ENCODE data around the gene EEF1AKMT4. TPM values are rescaled to one million over a fixed set of nuclear protein-coding genes. Genes with fewer than 3 reads are reported as not detected.

EEF1AKMT4 gene
- total and polyA plus RNA-seq, 3 experiments from 2014 or later = 5.3 to 14.5 (median 13.2) TPM

- H3K9me3 ChIP-seq (ENCODE audit: low read length) = no peaks in the 10 kb centered on the region
- Mint-ChIP-seq H3K4me1 (no peaks in the 10 kb centered on the region), H3K4me3 (no peak overlapping the region), H3K36me3 (peaks cover 1 to 10% (median 2%) of the 10 kb centered on the region in 3 donors), H3K9me3 (no peaks in the 10 kb centered on the region), H3K27me3 (peaks cover 6 to 18% of the 10 kb centered on the region in 2 donors), H3K27ac (no peak overlapping the region)
- no peak overlapping the region for H3K27ac ChIP-seq (ENCODE audit: low read depth, low read length)
- no peaks in the 10 kb centered on the region for H3K4me1 ChIP-seq (ENCODE audit: insufficient read depth, low read length)
- H3K27me3 ChIP-seq (ENCODE audit: insufficient read depth, low read length, poor library complexity, severe bottlenecking) = peaks cover 2% of the 10 kb centered on the region
- H3K36me3 ChIP-seq (ENCODE audit: insufficient read depth, low read length) = peaks cover 2% of the 10 kb centered on the region
- CTCF ChIA-PET = interaction anchor here (1.2 to 5.2 kb wide), 3 partner anchors 9 to 12 kb away, joined by 3 to 27 read pairs (median 9); partner anchors contain the start of gene EEF1AKMT4
- H3K4me3 ChIP-seq (ENCODE audit: low read length) = no peak overlapping the region
- no peak for DNase-seq
- POLR2A ChIA-PET = no interaction called here
These were observed 11.7 kb upstream of the EEF1AKMT4 start for GRCh38 chr3:184237807-184238206.

- CTCF ChIA-PET = interaction anchor here (1.2 to 5.2 kb wide), 3 partner anchors 9 to 12 kb away, joined by 3 to 27 read pairs (median 9); partner anchors contain the start of gene EEF1AKMT4
- peaks cover 4 to 15% (median 6%) of the 10 kb centered on the region in 3 donors for H3K36me3 Mint-ChIP-seq
- Histone ChIP-seq H3K27ac (ENCODE audit: low read depth, low read length) (no peak overlapping the region), H3K4me3 (ENCODE audit: low read length) (no peak overlapping the region), H3K4me1 (ENCODE audit: insufficient read depth, low read length) (no peaks in the 10 kb centered on the region), H3K9me3 (ENCODE audit: low read length) (no peaks in the 10 kb centered on the region), H3K27me3 (ENCODE audit: insufficient read depth, low read length, poor library complexity, severe bottlenecking) (no peaks in the 10 kb centered on the region), H3K36me3 (ENCODE audit: insufficient read depth, low read length) (peaks cover 4% of the 10 kb centered on the region)
- H3K27me3 Mint-ChIP-seq = peaks cover 4 to 15% of the 10 kb centered on the region in 2 donors
- no peak overlapping the region for H3K27ac Mint-ChIP-seq
- no peaks in the 10 kb centered on the region for H3K9me3 Mint-ChIP-seq
- no peak overlapping the region for H3K4me3 Mint-ChIP-seq
- no peaks in the 10 kb centered on the region for H3K4me1 Mint-ChIP-seq
- no peak for DNase-seq
- POLR2A ChIA-PET = no interaction called here
These were observed 11.1 kb upstream of the EEF1AKMT4 start for GRCh38 chr3:184238246-184238818.

- ChIA-PET CTCF (interaction anchor here (1.3 to 5.2 kb wide), 2 partner anchors 12 to 59 kb away, joined by 3 to 27 read pairs; no protein-coding TSS in a partner anchor), POLR2A (no interaction called here)
- H3K27me3 ChIP-seq (ENCODE audit: insufficient read depth, low read length, poor library complexity, severe bottlenecking) = no peaks in the 10 kb centered on the region
- no peaks in the 10 kb centered on the region for H3K9me3 Mint-ChIP-seq
- no peak overlapping the region for H3K27ac ChIP-seq (ENCODE audit: low read depth, low read length)
- H3K9me3 ChIP-seq (ENCODE audit: low read length) = no peaks in the 10 kb centered on the region
- H3K4me1 ChIP-seq (ENCODE audit: insufficient read depth, low read length) = no peaks in the 10 kb centered on the region
- H3K36me3 Mint-ChIP-seq = peaks cover 4 to 24% (median 6%) of the 10 kb centered on the region in 3 donors
- H3K4me3 ChIP-seq (ENCODE audit: low read length) = no peak overlapping the region
- H3K27ac Mint-ChIP-seq = no peak overlapping the region
- H3K4me1 Mint-ChIP-seq = no peaks in the 10 kb centered on the region
- no peak for DNase-seq
- H3K4me3 Mint-ChIP-seq = peak overlapping the region in 1 of 7 donors; percentile 15
- peaks cover 4% of the 10 kb centered on the region for H3K36me3 ChIP-seq (ENCODE audit: insufficient read depth, low read length)
- H3K27me3 Mint-ChIP-seq = peaks cover 2 to 10% of the 10 kb centered on the region in 2 donors
These were observed 10.3 kb upstream of the EEF1AKMT4 start for GRCh38 chr3:184239221-184239620.

GRCh38 chr3:184239708-184240107 lies 9.8 kb upstream of the EEF1AKMT4 start:
- Histone ChIP-seq H3K36me3 (ENCODE audit: insufficient read depth, low read length) (peaks cover 4% of the 10 kb centered on the region), H3K9me3 (ENCODE audit: low read length) (no peaks in the 10 kb centered on the region), H3K4me3 (ENCODE audit: low read length) (no peak overlapping the region), H3K4me1 (ENCODE audit: insufficient read depth, low read length) (no peaks in the 10 kb centered on the region), H3K27me3 (ENCODE audit: insufficient read depth, low read length, poor library complexity, severe bottlenecking) (no peaks in the 10 kb centered on the region), H3K27ac (ENCODE audit: low read depth, low read length) (no peak overlapping the region)
- H3K9me3 Mint-ChIP-seq = no peaks in the 10 kb centered on the region
- H3K27me3 Mint-ChIP-seq = peaks cover 2 to 9% of the 10 kb centered on the region in 2 donors
- POLR2A ChIA-PET = interaction anchor here (0.6 kb wide), 1 partner anchor 48 kb away, joined by 3 read pairs; no protein-coding TSS in a partner anchor
- CTCF ChIA-PET = interaction anchor here (0.8 to 5.2 kb wide), 5 partner anchors 10 to 110 kb away, joined by 3 to 27 read pairs (median 4); partner anchors contain the start of gene EEF1AKMT4
- H3K27ac Mint-ChIP-seq = no peak overlapping the region
- DNase-seq = no peak
- H3K4me1 Mint-ChIP-seq = no peaks in the 10 kb centered on the region
- H3K36me3 Mint-ChIP-seq = peaks cover 4 to 29% (median 9%) of the 10 kb centered on the region in 3 donors
- peak overlapping the region in 1 of 7 donors; percentile 40 for H3K4me3 Mint-ChIP-seq

GRCh38 chr3:184240384-184241140 lies 8.9 kb upstream of the EEF1AKMT4 start:
- H3K27me3 Mint-ChIP-seq = peaks cover 0 to 6% of the 10 kb centered on the region in 2 donors

GRCh38 chr3:184241141-184241446 lies 8.4 kb upstream of the EEF1AKMT4 start:
- Histone ChIP-seq H3K36me3 (ENCODE audit: insufficient read depth, low read length) (peaks cover 9% of the 10 kb centered on the region), H3K4me3 (ENCODE audit: low read length) (no peak overlapping the region), H3K9me3 (ENCODE audit: low read length) (no peaks in the 10 kb centered on the region), H3K27ac (ENCODE audit: low read depth, low read length) (no peak overlapping the region), H3K4me1 (ENCODE audit: insufficient read depth, low read length) (no peaks in the 10 kb centered on the region), H3K27me3 (ENCODE audit: insufficient read depth, low read length, poor library complexity, severe bottlenecking) (no peaks in the 10 kb centered on the region)
- DNase-seq = no peak
- ChIA-PET CTCF (interaction anchor here (1.6 to 5.2 kb wide), 3 partner anchors 9 to 19 kb away, joined by 4 to 27 read pairs (median 11); partner anchors contain the start of gene EEF1AKMT4), POLR2A (no interaction called here)
- Mint-ChIP-seq H3K36me3 (peaks cover 4 to 42% (median 12%) of the 10 kb centered on the region in 3 donors), H3K4me1 (peaks cover 2 to 4% (median 2%) of the 10 kb centered on the region in 3 donors), H3K27me3 (peaks cover 0 to 6% of the 10 kb centered on the region in 2 donors), H3K9me3 (no peaks in the 10 kb centered on the region), H3K27ac (no peak overlapping the region), H3K4me3 (no peak overlapping the region)

More at GRCh38 chr3:184240384-184241140, 8.9 kb upstream of the EEF1AKMT4 start:
- Histone ChIP-seq H3K27ac (ENCODE audit: low read depth, low read length) (no peak overlapping the region), H3K36me3 (ENCODE audit: insufficient read depth, low read length) (peaks cover 9% of the 10 kb centered on the region), H3K4me1 (ENCODE audit: insufficient read depth, low read length) (no peaks in the 10 kb centered on the region), H3K27me3 (ENCODE audit: insufficient read depth, low read length, poor library complexity, severe bottlenecking) (no peaks in the 10 kb centered on the region), H3K4me3 (ENCODE audit: low read length) (no peak overlapping the region), H3K9me3 (ENCODE audit: low read length) (no peaks in the 10 kb centered on the region)
- Mint-ChIP-seq H3K4me3 (peak overlapping the region in 1 of 7 donors; percentile 40), H3K4me1 (peaks cover 0 to 2% (median 0%) of the 10 kb centered on the region in 3 donors), H3K27ac (no peak overlapping the region), H3K9me3 (no peaks in the 10 kb centered on the region), H3K36me3 (peaks cover 4 to 37% (median 12%) of the 10 kb centered on the region in 3 donors)
- ChIA-PET POLR2A (interaction anchor here (0.6 kb wide), 1 partner anchor 49 kb away, joined by 3 read pairs; no protein-coding TSS in a partner anchor), CTCF (interaction anchor here (0.8 to 5.2 kb wide), 5 partner anchors 10 to 111 kb away, joined by 3 to 27 read pairs (median 4); partner anchors contain the start of gene EEF1AKMT4)
- DNase-seq = no peak

- Histone ChIP-seq H3K9me3 (ENCODE audit: low read length) (no peaks in the 10 kb centered on the region), H3K4me1 (ENCODE audit: insufficient read depth, low read length) (no peaks in the 10 kb centered on the region), H3K36me3 (ENCODE audit: insufficient read depth, low read length) (peaks cover 9% of the 10 kb centered on the region), H3K27me3 (ENCODE audit: insufficient read depth, low read length, poor library complexity, severe bottlenecking) (no peaks in the 10 kb centered on the region), H3K27ac (ENCODE audit: low read depth, low read length) (no peak overlapping the region), H3K4me3 (ENCODE audit: low read length) (no peak overlapping the region)
- Mint-ChIP-seq H3K4me1 (peaks cover 2 to 7% (median 5%) of the 10 kb centered on the region in 3 donors), H3K4me3 (no peak overlapping the region), H3K27ac (peak overlapping the region in 2 of 8 donors; percentile 6 to 39), H3K27me3 (peaks cover 0 to 6% of the 10 kb centered on the region in 2 donors), H3K9me3 (no peaks in the 10 kb centered on the region), H3K36me3 (peaks cover 4 to 43% (median 12%) of the 10 kb centered on the region in 3 donors)
- DNase-seq = no peak
- ChIA-PET POLR2A (no interaction called here), CTCF (interaction anchor here (1.7 to 3.6 kb wide), 2 partner anchors 14 to 18 kb away, joined by 4 to 21 read pairs; partner anchors contain the start of gene VWA5B2)
These were observed 7.8 kb upstream of the EEF1AKMT4 start for GRCh38 chr3:184241447-184242296.

Measured in CD8-positive, alpha-beta memory T cell (primary cell).